Fibroblast of lung (primary cell): ENCODE data around the gene TXLNA. TPM values are rescaled to one million over a fixed set of nuclear protein-coding genes. Genes with fewer than 3 reads are reported as not detected.
"Not testable (repeated sequence)": the region's sequence is repeated elsewhere in the genome, so short reads cannot be mapped to it uniquely, and the experiment has no call there.

Experiments used
- DNase-seq, 2 donors: peaks; one replicate each; pipeline versions ENCODE4 v3.0.0 to v3.0.0-alpha.2; 2010; ENCODE audit warnings: low read depth in 2 of 2
- H2AFZ ChIP-seq: 2 replicates; pipeline ENCODE4 v1.5.1; 2012; ENCODE audit warnings: low read length, control low read depth, inconsistent platforms
- H3K27ac ChIP-seq: 2 replicates; pipeline ENCODE4 v1.5.1; 2011; ENCODE audit warnings: low read length, control low read depth; ENCODE audit not compliant: insufficient read depth
- H3K27me3 ChIP-seq: 2 replicates; pipeline ENCODE4 v1.5.1; 2011; ENCODE audit warnings: mild to moderate bottlenecking, low read length; ENCODE audit not compliant: control insufficient read depth, insufficient read depth
- H3K36me3 ChIP-seq: 2 replicates; pipeline ENCODE4 v1.5.1; 2011; ENCODE audit warnings: low read length; ENCODE audit not compliant: control insufficient read depth, insufficient read depth
- H3K4me1 ChIP-seq: 2 replicates; pipeline ENCODE4 v1.5.1; 2011; ENCODE audit warnings: low read length; ENCODE audit not compliant: control insufficient read depth, insufficient read depth; ENCODE audit errors: extremely low read depth
- H3K4me2 ChIP-seq: 2 replicates; pipeline ENCODE4 v1.5.1; 2011; ENCODE audit warnings: low read length, control low read depth; ENCODE audit not compliant: insufficient read depth; ENCODE audit errors: extremely low read depth
- H3K4me3 ChIP-seq, 4 experiments: fragments of 200-600 bp in 1 of 4; sonication (generic) in 1 of 4; replicated peaks in 1 of 4; 2 replicates each; pipeline ENCODE4 v1.5.1; 2011 to 2016; ENCODE audit warnings: low read length in 4 of 4, low read depth in 3 of 4, mild to moderate bottlenecking in 3 of 4, control low read depth in 2 of 4, inconsistent platforms in 1 of 4, mixed read lengths in 1 of 4; ENCODE audit not compliant: insufficient read depth in 1 of 4; ENCODE audit errors: control extremely low read depth in 1 of 4
- H3K79me2 ChIP-seq: 2 replicates; pipeline ENCODE4 v1.5.1; 2012; ENCODE audit warnings: mild to moderate bottlenecking, low read length, inconsistent platforms; ENCODE audit not compliant: control insufficient read depth, insufficient read depth
- H3K9ac ChIP-seq: 2 replicates; pipeline ENCODE4 v1.5.1; 2011; ENCODE audit warnings: mild to moderate bottlenecking, low read length, control low read depth; ENCODE audit not compliant: insufficient read depth
- H3K9me3 ChIP-seq: 2 replicates; pipeline ENCODE4 v1.5.1; 2012; ENCODE audit warnings: low read depth, low read length; ENCODE audit not compliant: control insufficient read depth, insufficient read depth
- H4K20me1 ChIP-seq: 2 replicates; pipeline ENCODE4 v1.5.1; 2011; ENCODE audit warnings: low read length; ENCODE audit not compliant: control insufficient read depth, insufficient read depth; ENCODE audit errors: extremely low read depth
- CTCF ChIP-seq, 2 donors: IDR thresholded peaks in 1 of 2; conservative IDR thresholded peaks in 1 of 2; 1 replicate in 1 of 2; 2 replicates in 1 of 2; pipeline ENCODE4 v1.5.1; 2011 to 2012; ENCODE audit warnings: low read length in 2 of 2, control low read depth in 1 of 2, inconsistent platforms in 1 of 2, low read depth in 1 of 2, mild to moderate bottlenecking in 1 of 2
- EZH2 ChIP-seq: IDR thresholded peaks from 2 replicates; pipeline ENCODE4 v1.5.1; 2012; ENCODE audit warnings: low read length, control low read depth, mild to moderate bottlenecking; ENCODE audit errors: missing control alignments
- polyA plus RNA-seq, 2 donors: library from polyadenylated mRNA; depleted of rRNA in 1 of 2; stranded (reverse) in 1 of 2; unstranded in 1 of 2; fragments of >200 nt; gene quantifications; 2 replicates each; pipeline ENCODE4 v1.2.1, GENCODE V29; 2011 to 2012; ENCODE audit warnings: missing spikeins in 1 of 2
- total RNA-seq: library from RNA; depleted of rRNA; stranded (reverse); fragments of >200 nt; gene quantifications from 2 replicates; pipeline ENCODE4 v1.2.1, GENCODE V29; 2014

The TXLNA gene
- total and polyA plus RNA-seq, 2 donors (not counting 1 experiment from before 2014, with no cell fraction given) = 56.5 to 118 TPM

- H3K9ac ChIP-seq = no peak overlapping the region
- H3K36me3 ChIP-seq = no peaks in the 10 kb centered on the region
These were observed 28.1 kb upstream of the TXLNA start for GRCh38 chr1:32151319-32151787.

GRCh38 chr1:32159189-32159588 lies 20.3 kb upstream of the TXLNA start:
- Histone ChIP-seq H3K36me3 (peaks cover 21% of the 10 kb centered on the region), H2AFZ (no peak overlapping the region), H3K27me3 (no peaks in the 10 kb centered on the region), H3K27ac (no peak overlapping the region), H4K20me1 (no peaks in the 10 kb centered on the region), H3K4me2 (no peak overlapping the region), H3K9ac (no peak overlapping the region), H3K4me3 (no peak overlapping the region), H3K79me2 (no peaks in the 10 kb centered on the region), H3K9me3 (no peaks in the 10 kb centered on the region), H3K4me1 (no peaks in the 10 kb centered on the region)
- DNase-seq = no peak
- TF ChIP-seq EZH2 (no peak), CTCF (conservative IDR thresholded peaks at IDR 0.05 in 1 of 2, IDR thresholded peaks at IDR 0.05 in 1 of 2; ENCODE audit: low read depth in 1 of 2, low read length in 2 of 2) (no peak)

More at GRCh38 chr1:32151319-32151787, 28.1 kb upstream of the TXLNA start:
- TF ChIP-seq EZH2 (no peak), CTCF (conservative IDR thresholded peaks at IDR 0.05 in 1 of 2, IDR thresholded peaks at IDR 0.05 in 1 of 2; ENCODE audit: low read depth in 1 of 2, low read length in 2 of 2) (no peak)
- H3K4me1 ChIP-seq = peaks cover 10% of the 10 kb centered on the region
- H3K27ac ChIP-seq = peak overlapping the region; percentile 2
- peak overlapping the region in 1 of 4 experiments; percentile 24 for H3K4me3 ChIP-seq
- H3K9me3 ChIP-seq = no peaks in the 10 kb centered on the region
- peak overlapping the region; percentile 25 for H3K4me2 ChIP-seq
- peaks cover 42% of the 10 kb centered on the region for H3K79me2 ChIP-seq
- H2AFZ ChIP-seq = no peak overlapping the region
- no peaks in the 10 kb centered on the region for H3K27me3 ChIP-seq
- peak; percentile 78 to 81 for DNase-seq
- peaks cover 3% of the 10 kb centered on the region for H4K20me1 ChIP-seq

GRCh38 chr1:32163405-32163804 lies 16.1 kb upstream of the TXLNA start:
- H3K4me2 ChIP-seq = no peak overlapping the region
- H3K36me3 ChIP-seq = peaks cover 17% of the 10 kb centered on the region
- no peak overlapping the region for H2AFZ ChIP-seq
- no peak for DNase-seq
- no peak for TF ChIP-seq CTCF (conservative IDR thresholded peaks at IDR 0.05 in 1 of 2, IDR thresholded peaks at IDR 0.05 in 1 of 2; ENCODE audit: low read depth in 1 of 2, low read length in 2 of 2)
- no peak for TF ChIP-seq EZH2
- no peaks in the 10 kb centered on the region for H3K9me3 ChIP-seq
- no peaks in the 10 kb centered on the region for H3K4me1 ChIP-seq
- no peak overlapping the region for H3K27ac ChIP-seq
- no peaks in the 10 kb centered on the region for H3K79me2 ChIP-seq
- no peak overlapping the region for H3K9ac ChIP-seq
- H3K27me3 ChIP-seq = no peaks in the 10 kb centered on the region
- no peaks in the 10 kb centered on the region for H4K20me1 ChIP-seq
- no peak overlapping the region for H3K4me3 ChIP-seq

GRCh38 chr1:32165633-32166032 lies 13.8 kb upstream of the TXLNA start:
- not testable (repeated sequence) for H3K27ac ChIP-seq, H3K9ac ChIP-seq, DNase-seq, H3K27me3 ChIP-seq, H3K9me3 ChIP-seq, H3K4me3 ChIP-seq, H3K4me2 ChIP-seq, H3K4me1 ChIP-seq, H3K79me2 ChIP-seq, H2AFZ ChIP-seq, H3K36me3 ChIP-seq, H4K20me1 ChIP-seq
